ENCODE results near the gene FOXC2.

FOXC2 gene

DNA sequence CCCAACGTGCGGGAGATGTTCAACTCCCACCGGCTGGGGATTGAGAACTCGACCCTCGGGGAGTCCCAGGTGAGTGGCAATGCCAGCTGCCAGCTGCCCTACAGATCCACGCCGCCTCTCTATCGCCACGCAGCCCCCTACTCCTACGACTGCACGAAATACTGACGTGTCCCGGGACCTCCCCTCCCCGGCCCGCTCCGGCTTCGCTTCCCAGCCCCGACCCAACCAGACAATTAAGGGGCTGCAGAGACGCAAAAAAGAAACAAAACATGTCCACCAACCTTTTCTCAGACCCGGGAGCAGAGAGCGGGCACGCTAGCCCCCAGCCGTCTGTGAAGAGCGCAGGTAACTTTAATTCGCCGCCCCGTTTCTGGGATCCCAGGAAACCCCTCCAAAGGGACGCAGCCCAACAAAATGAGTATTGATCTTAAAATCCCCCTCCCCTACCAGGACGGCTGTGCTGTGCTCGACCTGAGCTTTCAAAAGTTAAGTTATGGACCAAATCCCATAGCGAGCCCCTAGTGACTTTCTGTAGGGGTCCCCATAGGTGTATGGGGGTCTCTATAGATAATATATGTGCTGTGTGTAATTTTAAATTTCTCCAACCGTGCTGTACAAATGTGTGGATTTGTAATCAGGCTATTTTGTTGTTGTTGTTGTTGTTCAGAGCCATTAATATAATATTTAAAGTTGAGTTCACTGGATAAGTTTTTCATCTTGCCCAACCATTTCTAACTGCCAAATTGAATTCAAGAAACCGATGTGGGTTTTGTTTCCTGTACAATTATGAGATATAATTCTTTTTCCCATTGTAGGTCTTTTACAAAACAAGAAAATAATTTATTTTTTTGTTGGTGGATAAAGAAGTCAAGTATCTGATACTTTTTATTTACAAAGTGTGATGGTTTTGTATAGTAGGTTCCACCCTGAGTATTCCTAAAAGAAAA, 2.3 kb downstream of the FOXC2 start:
- no peak for TF ChIP-seq CTCF (IDR thresholded peaks at IDR 0.05; ENCODE audit: borderline replicate concordance, insufficient read depth, low read depth, low read length)
- H3K4me3 ChIP-seq (ENCODE audit: low read depth, low read length): no peak overlapping the region

GRCh38 chr16:86569701-86570447, 3.2 kb downstream of the FOXC2 start:
- H3K4me3 ChIP-seq (ENCODE audit: low read depth, low read length): no peak overlapping the region
- no peak for TF ChIP-seq CTCF (IDR thresholded peaks at IDR 0.05; ENCODE audit: borderline replicate concordance, insufficient read depth, low read depth, low read length)

DNA sequence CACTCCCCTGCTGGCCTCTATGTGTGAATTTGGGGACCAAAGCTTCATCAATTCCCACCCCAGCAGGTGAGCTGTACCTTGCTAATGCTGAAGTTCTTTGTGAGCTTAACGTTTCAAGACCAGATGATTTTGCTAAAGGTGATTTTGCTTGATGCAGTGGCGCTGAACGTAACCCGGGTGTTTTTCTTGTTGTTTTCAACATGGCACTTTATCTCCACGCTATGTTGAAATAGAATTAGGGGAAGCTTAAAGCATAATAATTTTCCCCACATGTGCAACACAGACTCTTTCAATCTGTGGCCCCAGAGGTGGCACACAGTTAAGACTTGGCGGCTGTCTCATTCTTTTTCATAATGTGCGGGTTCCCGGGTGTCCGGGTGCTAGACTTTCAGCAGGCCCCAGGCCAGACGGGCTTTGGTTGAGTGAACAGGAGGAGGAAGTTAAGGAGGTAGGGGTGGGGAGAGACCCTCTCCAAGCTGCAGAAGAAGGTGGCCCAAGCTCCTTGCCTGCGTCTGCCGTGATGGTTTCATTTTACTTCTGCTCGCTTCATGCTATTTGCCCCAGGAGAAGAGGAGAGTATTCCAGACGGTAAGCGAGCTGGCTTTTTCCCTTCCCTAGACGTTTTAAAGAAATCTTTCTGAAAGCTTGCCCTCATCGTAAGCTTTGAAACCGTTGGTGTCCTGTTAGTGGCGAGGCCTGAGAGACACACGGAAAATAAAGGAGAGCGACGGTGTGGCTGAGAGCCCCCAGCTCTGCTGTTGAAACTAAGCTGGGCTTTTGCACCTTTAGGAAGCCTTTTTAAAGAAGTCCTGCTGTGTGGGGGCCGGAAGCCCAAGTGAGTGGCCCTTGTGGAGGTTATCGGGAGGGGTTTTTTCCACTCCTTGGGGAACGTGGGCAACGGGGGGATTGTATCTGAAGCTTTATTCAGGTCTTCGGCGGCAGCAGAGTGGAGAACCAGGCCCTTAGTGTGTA, 4.2 kb downstream of the FOXC2 start:
- TF ChIP-seq CTCF (IDR thresholded peaks at IDR 0.05; ENCODE audit: borderline replicate concordance, insufficient read depth, low read depth, low read length): no peak
- H3K4me3 ChIP-seq (ENCODE audit: low read depth, low read length): no peak overlapping the region

DNA sequence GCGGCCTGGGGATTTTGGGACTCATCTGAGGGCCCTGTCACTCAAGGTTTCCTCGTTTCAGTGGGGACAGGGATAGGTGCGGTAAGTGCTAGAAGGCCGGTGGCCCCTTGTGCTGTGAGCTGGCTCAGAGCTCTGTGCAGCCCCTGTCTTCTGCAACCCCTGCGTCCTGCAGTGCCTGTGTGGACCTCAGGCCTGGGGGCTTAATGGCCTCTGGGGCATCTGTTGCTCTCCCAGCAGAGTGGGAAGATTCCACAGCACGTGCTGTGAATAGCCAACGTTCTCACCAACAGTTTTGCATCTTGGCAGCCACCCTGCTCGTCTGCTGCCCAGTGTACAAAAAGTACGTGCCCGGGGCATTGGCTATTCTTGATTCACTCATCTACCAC, 4.9 kb downstream of the FOXC2 start:
- no peak for TF ChIP-seq CTCF (IDR thresholded peaks at IDR 0.05; ENCODE audit: borderline replicate concordance, insufficient read depth, low read depth, low read length)
- no peak overlapping the region for H3K4me3 ChIP-seq (ENCODE audit: low read depth, low read length)

GRCh38 chr16:86572041-86572521, 5.5 kb downstream of the FOXC2 start:
- H3K4me3 ChIP-seq (ENCODE audit: low read depth, low read length): no peak overlapping the region

More at GRCh38 chr16:86572041-86572521, 5.5 kb downstream of the FOXC2 start:
- no peak for TF ChIP-seq CTCF (IDR thresholded peaks at IDR 0.05; ENCODE audit: borderline replicate concordance, insufficient read depth, low read depth, low read length)
